Measurements from ENCODE around the gene ST3GAL5. TPM values are rescaled to one million over a fixed set of nuclear protein-coding genes. Genes with fewer than 3 reads are reported as not detected.

Gene ST3GAL5
- total RNA-seq, 2 donors from 2014 or later: 5.5 to 20.4 TPM

DNA sequence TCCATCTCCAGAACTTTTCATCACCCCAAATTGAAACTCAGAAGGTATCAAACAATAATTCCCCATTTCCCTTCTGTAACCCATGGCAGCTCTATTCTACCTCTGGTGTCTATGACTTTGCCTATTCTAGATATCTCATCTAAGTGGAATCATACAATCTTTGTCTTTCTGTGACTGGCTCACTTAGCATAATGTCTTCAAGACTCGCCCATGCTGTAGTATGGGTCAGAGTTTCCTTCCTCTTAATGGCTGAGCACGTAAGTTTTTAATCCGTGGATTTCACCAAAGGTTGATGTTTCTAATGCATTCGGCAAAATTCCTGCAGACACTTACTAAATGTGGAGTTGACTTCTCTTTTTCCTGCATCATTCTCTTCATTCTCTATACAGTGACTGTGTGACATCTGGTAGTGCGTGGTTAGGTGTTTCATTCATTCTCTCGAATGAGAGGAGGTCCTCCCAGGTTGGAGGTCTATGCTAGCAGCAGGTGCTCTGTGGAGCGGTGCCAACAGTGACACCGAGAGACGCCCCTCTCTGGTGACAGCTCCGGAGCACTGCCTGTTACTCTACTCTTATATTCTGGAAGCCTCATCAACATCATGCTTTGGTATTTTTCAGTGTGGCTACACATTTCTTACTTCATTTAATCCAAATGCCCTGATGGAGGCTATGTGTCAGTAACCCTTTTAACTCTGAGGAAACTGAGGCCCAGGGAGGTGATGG is 84.9 kb downstream of the ST3GAL5 start:
- Histone ChIP-seq H3K9me3 (peaks cover 0 to 9% of the 10 kb centered on the region in 2 donors), H3K36me3 (no peaks in the 10 kb centered on the region), H3K4me3 (no peak overlapping the region), H3K27me3 (no peaks in the 10 kb centered on the region), H3K27ac (no peak overlapping the region), H3K4me1 (peaks cover 0 to 7% of the 10 kb centered on the region in 2 donors)
- TF ChIP-seq, protein P1, sequence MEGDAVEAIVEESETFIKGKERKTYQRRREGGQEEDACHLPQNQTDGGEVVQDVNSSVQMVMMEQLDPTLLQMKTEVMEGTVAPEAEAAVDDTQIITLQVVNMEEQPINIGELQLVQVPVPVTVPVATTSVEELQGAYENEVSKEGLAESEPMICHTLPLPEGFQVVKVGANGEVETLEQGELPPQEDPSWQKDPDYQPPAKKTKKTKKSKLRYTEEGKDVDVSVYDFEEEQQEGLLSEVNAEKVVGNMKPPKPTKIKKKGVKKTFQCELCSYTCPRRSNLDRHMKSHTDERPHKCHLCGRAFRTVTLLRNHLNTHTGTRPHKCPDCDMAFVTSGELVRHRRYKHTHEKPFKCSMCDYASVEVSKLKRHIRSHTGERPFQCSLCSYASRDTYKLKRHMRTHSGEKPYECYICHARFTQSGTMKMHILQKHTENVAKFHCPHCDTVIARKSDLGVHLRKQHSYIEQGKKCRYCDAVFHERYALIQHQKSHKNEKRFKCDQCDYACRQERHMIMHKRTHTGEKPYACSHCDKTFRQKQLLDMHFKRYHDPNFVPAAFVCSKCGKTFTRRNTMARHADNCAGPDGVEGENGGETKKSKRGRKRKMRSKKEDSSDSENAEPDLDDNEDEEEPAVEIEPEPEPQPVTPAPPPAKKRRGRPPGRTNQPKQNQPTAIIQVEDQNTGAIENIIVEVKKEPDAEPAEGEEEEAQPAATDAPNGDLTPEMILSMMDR (IDR thresholded peaks at IDR 0.05): no peak
- no peak for DNase-seq (ENCODE audit: low spot score)

GRCh38 chr2:85802354-85803103 is 86.3 kb downstream of the ST3GAL5 start:
- H3K4me3 ChIP-seq: no peak overlapping the region
- H3K27ac ChIP-seq: no peak overlapping the region
- peak; percentile 46 for DNase-seq (ENCODE audit: low spot score)

GRCh38 chr2:85801871-85802270 is 86.9 kb downstream of the ST3GAL5 start:
- Histone ChIP-seq H3K4me3 (no peak overlapping the region), H3K9me3 (peaks cover 0 to 9% of the 10 kb centered on the region in 2 donors), H3K4me1 (peaks cover 0 to 27% of the 10 kb centered on the region in 2 donors), H3K36me3 (no peaks in the 10 kb centered on the region), H3K27ac (no peak overlapping the region), H3K27me3 (no peaks in the 10 kb centered on the region)
- TF ChIP-seq, protein P1 (IDR thresholded peaks at IDR 0.05): no peak
- peak; percentile 47 for DNase-seq (ENCODE audit: low spot score)

More at GRCh38 chr2:85802354-85803103, 86.3 kb downstream of the ST3GAL5 start:
- Histone ChIP-seq H3K4me1 (peaks cover 0 to 20% of the 10 kb centered on the region in 2 donors), H3K36me3 (no peaks in the 10 kb centered on the region), H3K27me3 (no peaks in the 10 kb centered on the region), H3K9me3 (peaks cover 0 to 9% of the 10 kb centered on the region in 2 donors)
- TF ChIP-seq, protein P1 (IDR thresholded peaks at IDR 0.05): no peak

GRCh38 chr2:85800586-85800985 is 88.2 kb downstream of the ST3GAL5 start:
- Histone ChIP-seq H3K36me3 (no peaks in the 10 kb centered on the region), H3K4me1 (peaks cover 0 to 40% of the 10 kb centered on the region in 2 donors), H3K27me3 (no peaks in the 10 kb centered on the region), H3K27ac (no peak overlapping the region), H3K4me3 (no peak overlapping the region), H3K9me3 (peaks cover 0 to 9% of the 10 kb centered on the region in 2 donors)
- no peak for DNase-seq (ENCODE audit: low spot score)
- TF ChIP-seq, protein P1 (IDR thresholded peaks at IDR 0.05): no peak

DNA sequence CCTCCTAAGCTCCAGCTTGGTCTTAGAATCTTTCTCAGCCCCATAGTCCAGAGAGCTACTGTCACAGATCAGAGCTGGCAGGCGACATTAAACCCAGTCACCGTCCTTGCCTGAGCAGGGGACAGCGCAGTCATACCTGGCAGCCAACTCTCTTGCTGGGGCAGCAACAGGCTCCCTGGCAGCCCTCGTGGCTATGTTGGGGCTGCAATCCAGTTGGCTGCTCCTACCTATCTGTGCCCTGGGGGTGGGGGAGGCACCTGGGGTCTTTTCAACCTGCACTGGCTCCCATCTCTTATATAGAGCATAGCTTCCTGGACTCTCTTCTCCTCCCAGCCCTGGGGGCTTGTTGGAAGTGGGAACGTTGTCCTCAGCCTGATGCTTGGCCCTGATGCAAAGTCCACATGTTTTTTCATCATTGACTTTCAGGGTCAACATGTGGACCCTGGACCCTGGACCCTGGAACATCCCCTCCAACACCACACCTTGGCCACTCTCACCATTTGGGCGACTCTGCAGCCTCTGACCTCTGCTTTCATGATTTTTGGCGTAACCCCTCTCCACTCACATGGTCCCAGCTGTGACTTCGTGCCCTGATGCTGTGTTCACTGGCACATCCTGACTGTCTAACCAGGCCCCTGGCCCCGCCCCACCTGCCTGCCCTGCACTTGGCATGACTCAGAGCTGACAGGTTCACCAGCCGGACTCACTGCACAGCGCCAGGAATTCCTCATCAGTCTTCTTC is 89.4 kb downstream of the ST3GAL5 start:
- H3K27me3 ChIP-seq: no peaks in the 10 kb centered on the region
- peaks cover 0 to 52% of the 10 kb centered on the region in 2 donors for H3K4me1 ChIP-seq
- H3K36me3 ChIP-seq: no peaks in the 10 kb centered on the region
- DNase-seq (ENCODE audit: low spot score): no peak
- peak overlapping the region in 1 of 2 donors; percentile 17 for H3K27ac ChIP-seq
- TF ChIP-seq, protein P1 (IDR thresholded peaks at IDR 0.05): no peak
- H3K4me3 ChIP-seq: no peak overlapping the region
- peaks cover 0 to 9% of the 10 kb centered on the region in 2 donors for H3K9me3 ChIP-seq
